Sigmoid colon (tissue), 4 donors: ENCODE results near the gene UVRAG.

Experiments
- EP300 ChIP-seq, 4 donors: sonication (generic); formaldehyde crosslinking; IDR thresholded peaks; one replicate each; pipeline ENCODE4 v1.6.1; 2017; ENCODE audit warnings: antibody characterized with exemption in 4 of 4
- POLR2AphosphoS5 ChIP-seq, 4 donors: sonication (generic); formaldehyde crosslinking; IDR thresholded peaks; one replicate each; pipeline ENCODE4 v1.6.1; 2017; ENCODE audit warnings: antibody characterized with exemption in 4 of 4

DNA sequence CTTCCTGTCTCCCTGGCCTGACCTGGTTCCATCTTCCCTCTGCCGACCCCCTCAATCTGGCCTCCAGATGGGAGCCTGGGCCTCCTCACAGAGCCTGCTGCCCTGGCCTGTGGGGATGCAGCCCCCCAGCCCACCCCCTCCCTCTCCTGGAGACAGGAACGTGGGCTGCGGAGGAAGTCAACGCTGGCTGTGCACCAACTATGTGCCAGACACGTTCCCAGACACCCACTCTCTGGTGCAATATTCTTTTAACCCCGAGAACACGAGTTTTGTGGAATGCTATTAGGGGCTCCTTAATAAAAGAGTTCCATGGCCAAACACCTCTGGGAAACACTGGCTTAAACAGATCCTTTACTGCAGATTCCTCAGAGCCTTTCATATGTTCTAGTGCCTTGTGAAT is 375.4 kb downstream of the UVRAG start:
- TF ChIP-seq POLR2AphosphoS5 (IDR thresholded peaks at IDR 0.05) (no peak), EP300 (IDR thresholded peaks at IDR 0.05) (no peak)
